HG03064 (cell line): ENCODE measurements around the gene CDKAL1.
"Not testable (repeated sequence)": the region's sequence is repeated elsewhere in the genome, so short reads cannot be mapped to it uniquely, and the experiment has no call there.

ENCODE experiments used
- ATAC-seq: cut with Tn5 transposase; IDR thresholded peaks from one replicate; pipeline ENCODE4 v1.9.1; 2021; ENCODE audit warnings: low read depth; ENCODE audit not compliant: unreplicated experiment

Gene CDKAL1

GRCh38 chr6:20729086-20729485, 194.8 kb downstream of the CDKAL1 start:
- no peak for ATAC-seq

GRCh38 chr6:20732362-20732761, 198.1 kb downstream of the CDKAL1 start:
- not testable (repeated sequence) for ATAC-seq

GRCh38 chr6:20732896-20733295, 198.6 kb downstream of the CDKAL1 start:
- ATAC-seq, result no peak

- no peak for ATAC-seq
These were observed 203.7 kb downstream of the CDKAL1 start for GRCh38 chr6:20737912-20738311.

GRCh38 chr6:20740088-20740487, 205.8 kb downstream of the CDKAL1 start:
- ATAC-seq, result no peak

GRCh38 chr6:20740727-20741126, 206.5 kb downstream of the CDKAL1 start:
- ATAC-seq, result no peak

GRCh38 chr6:20741490-20741889, 207.2 kb downstream of the CDKAL1 start:
- no peak for ATAC-seq

- no peak for ATAC-seq
These were observed 210.8 kb downstream of the CDKAL1 start for GRCh38 chr6:20744911-20745557.

- no peak for ATAC-seq
These were observed 211.8 kb downstream of the CDKAL1 start for GRCh38 chr6:20746024-20746423.

GRCh38 chr6:20746805-20747558, 212.7 kb downstream of the CDKAL1 start:
- no peak for ATAC-seq

GRCh38 chr6:20747991-20748390, 213.7 kb downstream of the CDKAL1 start:
- ATAC-seq, result no peak

- ATAC-seq, result no peak
These were observed 217.2 kb downstream of the CDKAL1 start for GRCh38 chr6:20751293-20751935.

- no peak for ATAC-seq
These were observed 221.4 kb downstream of the CDKAL1 start for GRCh38 chr6:20755631-20756030.

GRCh38 chr6:20756584-20757147, 222.4 kb downstream of the CDKAL1 start:
- ATAC-seq, result not testable (repeated sequence)

- ATAC-seq, result no peak
These were observed 223.5 kb downstream of the CDKAL1 start for GRCh38 chr6:20757761-20758160.

- no peak for ATAC-seq
These were observed 229.0 kb downstream of the CDKAL1 start for GRCh38 chr6:20763296-20763695.

- no peak for ATAC-seq
These were observed 235.4 kb downstream of the CDKAL1 start for GRCh38 chr6:20769631-20770030.

- no peak for ATAC-seq
These were observed 236.5 kb downstream of the CDKAL1 start for GRCh38 chr6:20770773-20771172.

- no peak for ATAC-seq
These were observed 237.2 kb downstream of the CDKAL1 start for GRCh38 chr6:20771409-20771808.

- no peak for ATAC-seq
These were observed 239.6 kb downstream of the CDKAL1 start for GRCh38 chr6:20773822-20774221.

GRCh38 chr6:20775981-20776380, 241.7 kb downstream of the CDKAL1 start:
- no peak for ATAC-seq
